ENCODE data around the gene MERTK.

Gene MERTK

GRCh38 chr2:112007493-112007892 is 109.1 kb downstream of the MERTK start:
- DNase-seq (ENCODE audit: extremely low read depth, low read depth), result no peak
- TF ChIP-seq CTCF (IDR thresholded peaks at IDR 0.05; ENCODE audit: low read depth, low read length), result no peak

GRCh38 chr2:112008910-112009485 is 110.6 kb downstream of the MERTK start:
- no peak for TF ChIP-seq CTCF (IDR thresholded peaks at IDR 0.05; ENCODE audit: low read depth, low read length)

GRCh38 chr2:112010751-112011150 is 112.3 kb downstream of the MERTK start:
- no peak for DNase-seq (ENCODE audit: extremely low read depth, low read depth)
- no peak for TF ChIP-seq CTCF (IDR thresholded peaks at IDR 0.05; ENCODE audit: low read depth, low read length)

More at GRCh38 chr2:112008910-112009485, 110.6 kb downstream of the MERTK start:
- no peak for DNase-seq (ENCODE audit: extremely low read depth, low read depth)

- DNase-seq (ENCODE audit: extremely low read depth, low read depth), result no peak
- no peak for TF ChIP-seq CTCF (IDR thresholded peaks at IDR 0.05; ENCODE audit: low read depth, low read length)
Measured at GRCh38 chr2:112012556-112012955, 114.1 kb downstream of the MERTK start.

GRCh38 chr2:112018846-112019245 is 120.4 kb downstream of the MERTK start:
- no peak for DNase-seq (ENCODE audit: extremely low read depth, low read depth)
- TF ChIP-seq CTCF (IDR thresholded peaks at IDR 0.05; ENCODE audit: low read depth, low read length), result no peak

GRCh38 chr2:112019569-112019982 is 121.2 kb downstream of the MERTK start:
- no peak for DNase-seq (ENCODE audit: extremely low read depth, low read depth)
- no peak for TF ChIP-seq CTCF (IDR thresholded peaks at IDR 0.05; ENCODE audit: low read depth, low read length)

GRCh38 chr2:112020561-112020960 is 122.2 kb downstream of the MERTK start:
- no peak; the same call in none of the 2 replicates for TF ChIP-seq CTCF (IDR thresholded peaks at IDR 0.05; ENCODE audit: low read depth, low read length)
- no peak for DNase-seq (ENCODE audit: extremely low read depth, low read depth)

All from AG09319 (cell line).